Left ventricle myocardium inferior (tissue), 1 donor: ENCODE data around the gene RNMT. TPM values are rescaled to one million over a fixed set of nuclear protein-coding genes. Genes with fewer than 3 reads are reported as not detected.
A peak's percentile ranks its signal among the peaks of the same experiment; 100 is the strongest.

Experiments used
- DNase-seq: peaks from one replicate; pipeline ENCODE4 v3.0.0-alpha.2; 2020
- H3K27ac ChIP-seq: fragments of 200-600 bp; replicated peaks from 2 replicates; pipeline ENCODE4 v1.8.0; 2021
- H3K27me3 ChIP-seq: fragments of 200-600 bp; 2 replicates; pipeline ENCODE4 v1.8.0; 2021; ENCODE audit warnings: low read depth
- H3K36me3 ChIP-seq: fragments of 200-600 bp; 2 replicates; pipeline ENCODE4 v1.8.0; 2021
- H3K4me1 ChIP-seq: fragments of 200-600 bp; 2 replicates; pipeline ENCODE4 v1.8.0; 2021
- H3K4me3 ChIP-seq: fragments of 200-600 bp; 2 replicates; pipeline ENCODE4 v1.8.0; 2021; ENCODE audit warnings: mild to moderate bottlenecking, moderate library complexity
- H3K9me3 ChIP-seq: fragments of 200-600 bp; replicated peaks from 2 replicates; pipeline ENCODE4 v1.8.0; 2021
- CTCF ChIP-seq: fragments of 200-600 bp; IDR thresholded peaks from 2 replicates; pipeline ENCODE4 v1.8.0; 2021; ENCODE audit warnings: antibody characterized with exemption, mild to moderate bottlenecking, borderline replicate concordance
- intact Hi-C: fragments of 100-400 bp; cut with micrococcal nuclease; formaldehyde crosslinking; loops from one replicate; pipeline ENCODE4 v1.11.0; 2022
- total RNA-seq: library from RNA; stranded (reverse); fragmentation: NEBNext Ultra II Directional; extraction: Animal tissue kit (Norgen Biotek cat#: 25700); gene quantifications from one replicate; pipeline ENCODE4 v1.2.1, GENCODE V29; 2021
- donor health status: DM: no; HTN: yes; CAD: no; lungs with severe emphysema.

RNMT gene
- total RNA-seq, 1 donor from 2014 or later: 24.2 TPM

GRCh38 chr18:13801260-13801601, 74.8 kb downstream of the RNMT start:
- Histone ChIP-seq H3K27ac (no peak overlapping the region), H3K27me3 (no peaks in the 10 kb centered on the region), H3K4me1 (peaks cover 12% of the 10 kb centered on the region), H3K36me3 (no peaks in the 10 kb centered on the region), H3K4me3 (peak overlapping the region; percentile 54), H3K9me3 (no peaks in the 10 kb centered on the region)
- DNase-seq: no peak
- no peak for TF ChIP-seq CTCF
- intact Hi-C loops: no loop called here

- Histone ChIP-seq H3K4me1 (peaks cover 12% of the 10 kb centered on the region), H3K4me3 (no peak overlapping the region), H3K36me3 (no peaks in the 10 kb centered on the region), H3K27ac (no peak overlapping the region), H3K27me3 (peaks cover 11% of the 10 kb centered on the region), H3K9me3 (no peaks in the 10 kb centered on the region)
- intact Hi-C loops: no loop called here
- DNase-seq: no peak
- no peak for TF ChIP-seq CTCF
Observed at GRCh38 chr18:13804305-13804704, 77.8 kb downstream of the RNMT start.

GRCh38 chr18:13808294-13809042, 82.0 kb downstream of the RNMT start:
- no peaks in the 10 kb centered on the region for H3K9me3 ChIP-seq
- no peak overlapping the region for H3K27ac ChIP-seq
- no peak for DNase-seq
- intact Hi-C loops: no loop called here
- no peaks in the 10 kb centered on the region for H3K36me3 ChIP-seq
- H3K4me3 ChIP-seq: no peak overlapping the region
- H3K27me3 ChIP-seq: peaks cover 24% of the 10 kb centered on the region
- TF ChIP-seq CTCF: no peak
- H3K4me1 ChIP-seq: no peaks in the 10 kb centered on the region

GRCh38 chr18:13809043-13809430, 82.6 kb downstream of the RNMT start:
- Histone ChIP-seq H3K36me3 (no peaks in the 10 kb centered on the region), H3K4me1 (no peaks in the 10 kb centered on the region), H3K9me3 (no peaks in the 10 kb centered on the region), H3K4me3 (no peak overlapping the region), H3K27ac (no peak overlapping the region), H3K27me3 (peaks cover 24% of the 10 kb centered on the region)
- TF ChIP-seq CTCF: no peak
- intact Hi-C loops: no loop called here
- DNase-seq: no peak

- no peaks in the 10 kb centered on the region for H3K9me3 ChIP-seq
- no peaks in the 10 kb centered on the region for H3K4me1 ChIP-seq
- H3K27me3 ChIP-seq: peaks cover 24% of the 10 kb centered on the region
- no peak for TF ChIP-seq CTCF
- no peak overlapping the region for H3K27ac ChIP-seq
- intact Hi-C loops: no loop called here
- H3K4me3 ChIP-seq: no peak overlapping the region
- DNase-seq: no peak
- H3K36me3 ChIP-seq: no peaks in the 10 kb centered on the region
Observed at GRCh38 chr18:13809531-13810255, 83.2 kb downstream of the RNMT start.
